Astrocyte of the spinal cord (primary cell): ENCODE results near the gene SMCO4.

Source experiments
- DNase-seq: peaks from one replicate; pipeline ENCODE4 v3.0.0; 2011; ENCODE audit warnings: low read depth, low spot score
- H3K4me3 ChIP-seq: 2 replicates; pipeline ENCODE4 v1.5.1; 2011; ENCODE audit warnings: low read depth, mild to moderate bottlenecking, low read length, moderate library complexity
- in situ Hi-C: cut with HindIII; loops from 2 replicates; pipeline ENCODE4 v1.10.0; 2017; ENCODE audit warnings: low sequenced_read_pairs
- TF ChIP-seq, protein P1 (sequence below): IDR thresholded peaks from 2 replicates; pipeline ENCODE4 v1.5.1; 2012; ENCODE audit warnings: low read depth, mild to moderate bottlenecking, low read length, inconsistent platforms

The SMCO4 gene

DNA sequence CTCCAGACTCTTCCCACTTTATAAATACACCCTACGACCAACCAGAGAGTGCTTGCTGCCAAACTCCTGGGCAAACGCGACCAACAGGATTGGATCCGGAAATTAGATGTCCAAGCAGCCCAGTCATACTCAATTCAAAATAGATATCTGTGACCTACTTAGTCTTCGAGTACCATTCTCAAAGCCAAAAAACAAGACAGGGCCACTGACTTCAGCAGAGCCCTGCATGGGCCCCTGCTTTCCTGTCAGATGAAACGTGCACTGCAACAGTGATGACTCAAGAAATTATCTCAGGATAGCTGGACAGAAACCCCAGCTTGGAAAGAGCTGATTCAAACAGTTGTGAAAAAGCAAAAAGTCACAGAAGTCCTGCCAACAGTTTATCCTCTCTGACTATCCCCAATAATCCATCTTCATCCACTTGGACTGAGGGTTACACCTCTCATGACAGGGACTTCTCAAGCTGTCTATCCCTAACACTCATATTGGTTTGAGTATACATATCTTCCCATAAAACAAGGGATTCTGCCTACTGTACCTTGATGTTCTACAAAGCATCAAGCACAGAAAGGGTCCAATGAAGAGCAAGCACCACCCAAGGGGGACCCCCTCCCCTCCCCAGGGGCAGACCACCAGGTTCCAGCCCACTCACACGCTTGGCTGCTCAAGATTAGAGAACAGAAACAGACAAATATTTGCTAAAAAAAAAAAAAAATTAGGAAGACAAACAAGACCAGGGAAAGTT is 17.4 kb downstream of the SMCO4 start:
- peak; percentile 36 for DNase-seq
- in situ Hi-C loops: no loop called here
- TF ChIP-seq, protein P1, sequence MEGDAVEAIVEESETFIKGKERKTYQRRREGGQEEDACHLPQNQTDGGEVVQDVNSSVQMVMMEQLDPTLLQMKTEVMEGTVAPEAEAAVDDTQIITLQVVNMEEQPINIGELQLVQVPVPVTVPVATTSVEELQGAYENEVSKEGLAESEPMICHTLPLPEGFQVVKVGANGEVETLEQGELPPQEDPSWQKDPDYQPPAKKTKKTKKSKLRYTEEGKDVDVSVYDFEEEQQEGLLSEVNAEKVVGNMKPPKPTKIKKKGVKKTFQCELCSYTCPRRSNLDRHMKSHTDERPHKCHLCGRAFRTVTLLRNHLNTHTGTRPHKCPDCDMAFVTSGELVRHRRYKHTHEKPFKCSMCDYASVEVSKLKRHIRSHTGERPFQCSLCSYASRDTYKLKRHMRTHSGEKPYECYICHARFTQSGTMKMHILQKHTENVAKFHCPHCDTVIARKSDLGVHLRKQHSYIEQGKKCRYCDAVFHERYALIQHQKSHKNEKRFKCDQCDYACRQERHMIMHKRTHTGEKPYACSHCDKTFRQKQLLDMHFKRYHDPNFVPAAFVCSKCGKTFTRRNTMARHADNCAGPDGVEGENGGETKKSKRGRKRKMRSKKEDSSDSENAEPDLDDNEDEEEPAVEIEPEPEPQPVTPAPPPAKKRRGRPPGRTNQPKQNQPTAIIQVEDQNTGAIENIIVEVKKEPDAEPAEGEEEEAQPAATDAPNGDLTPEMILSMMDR: no peak
- H3K4me3 ChIP-seq: no peak overlapping the region

DNA sequence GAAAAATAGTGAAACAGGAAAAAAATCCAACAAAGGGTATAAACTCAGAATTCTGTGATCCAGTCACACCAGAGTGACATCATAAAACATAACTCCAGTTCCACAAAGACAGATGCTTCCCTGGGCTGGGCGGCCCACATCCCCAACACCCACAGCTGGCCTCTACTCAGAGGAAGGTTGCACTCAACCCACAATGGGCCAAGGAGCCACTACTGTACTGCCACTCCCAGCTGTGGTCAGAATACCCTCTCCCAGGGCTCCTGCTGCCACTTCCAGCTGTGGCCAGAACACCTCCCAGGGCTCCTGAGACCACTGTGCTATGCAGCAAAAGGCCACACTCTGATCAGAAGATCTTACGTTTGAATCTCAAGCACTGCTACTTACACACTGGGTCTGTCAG is 18.3 kb downstream of the SMCO4 start:
- no peak overlapping the region for H3K4me3 ChIP-seq
- in situ Hi-C loops: no loop called here
- no peak for DNase-seq
- TF ChIP-seq, protein P1: no peak

DNA sequence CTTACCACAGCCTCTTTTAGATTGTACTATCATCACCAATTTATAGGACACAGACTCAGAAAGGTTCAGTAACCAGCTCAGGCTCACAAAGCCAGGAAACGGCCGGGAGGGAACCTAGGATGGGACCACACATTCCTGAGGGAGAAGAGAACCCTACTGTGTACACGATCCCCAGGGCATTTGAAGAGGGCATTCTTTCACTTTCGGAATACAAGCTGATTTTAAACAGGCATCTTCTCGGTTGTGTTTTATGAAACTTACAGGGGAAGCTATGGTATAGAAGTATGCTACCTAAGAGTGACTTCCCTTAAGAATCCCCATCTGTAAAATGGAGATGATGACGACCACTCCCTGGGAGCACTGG is 19.0 kb downstream of the SMCO4 start:
- TF ChIP-seq, protein P1: no peak
- DNase-seq: no peak
- in situ Hi-C loops: no loop called here
- no peak overlapping the region for H3K4me3 ChIP-seq

DNA sequence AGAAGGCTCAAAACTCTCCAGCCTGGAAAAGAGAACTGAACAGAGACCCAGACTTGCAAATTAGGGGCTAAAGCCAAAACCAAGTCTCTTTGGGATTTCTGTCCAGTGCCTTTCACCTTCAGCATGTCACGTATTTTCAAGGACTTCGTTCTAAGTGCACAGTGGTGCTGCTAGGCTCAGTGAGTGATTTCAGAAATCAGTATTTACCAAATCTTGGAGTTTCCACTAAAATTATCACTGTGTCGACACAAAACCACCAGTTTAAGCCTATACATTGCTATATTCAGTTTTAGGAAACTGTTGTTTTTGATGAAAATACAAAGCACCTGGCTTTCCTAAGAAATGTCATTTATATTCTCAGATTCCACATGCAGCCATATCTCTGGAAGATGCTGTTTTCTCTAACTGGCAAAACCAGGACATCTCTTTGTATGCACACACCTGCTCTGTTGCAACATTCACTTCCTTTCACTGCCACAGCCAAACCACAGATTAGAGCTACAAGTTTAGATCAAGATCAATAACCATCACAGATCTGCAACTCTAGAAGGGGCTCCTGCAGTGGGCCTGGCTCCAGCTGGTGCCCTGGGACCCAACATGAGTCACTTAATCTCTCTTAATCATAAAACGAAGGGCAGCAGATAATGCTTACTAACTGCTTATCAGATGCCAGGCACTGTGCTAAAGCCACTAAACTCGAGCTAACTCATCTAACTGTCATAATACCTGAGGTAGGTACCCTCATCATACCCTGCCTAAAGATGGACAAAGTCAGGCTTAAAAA is 22.3 kb downstream of the SMCO4 start:
- TF ChIP-seq, protein P1: no peak
- no peak for DNase-seq
- no peak overlapping the region for H3K4me3 ChIP-seq
- in situ Hi-C loops: no loop called here

DNA sequence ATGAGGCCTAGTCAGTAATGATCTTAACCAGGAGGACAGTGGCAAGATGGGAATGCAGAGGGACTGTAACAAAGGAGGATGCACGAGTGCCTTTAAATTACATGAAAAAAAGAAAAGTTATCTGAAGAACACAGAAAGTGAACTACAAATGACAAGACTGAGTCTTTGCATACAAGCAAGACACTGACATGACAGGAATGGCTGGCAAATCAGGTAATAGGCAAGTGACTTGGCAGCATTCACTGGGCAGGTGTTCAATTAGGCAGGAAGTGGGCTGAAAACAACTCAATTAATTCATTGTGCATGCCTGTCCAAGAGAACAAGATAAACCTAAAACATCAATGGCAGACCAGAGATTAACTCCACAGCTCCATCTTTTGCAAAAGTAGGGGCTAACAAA is 24.0 kb downstream of the SMCO4 start:
- in situ Hi-C loops: no loop called here
- H3K4me3 ChIP-seq: no peak overlapping the region
- TF ChIP-seq, protein P1: no peak
- DNase-seq: no peak

DNA sequence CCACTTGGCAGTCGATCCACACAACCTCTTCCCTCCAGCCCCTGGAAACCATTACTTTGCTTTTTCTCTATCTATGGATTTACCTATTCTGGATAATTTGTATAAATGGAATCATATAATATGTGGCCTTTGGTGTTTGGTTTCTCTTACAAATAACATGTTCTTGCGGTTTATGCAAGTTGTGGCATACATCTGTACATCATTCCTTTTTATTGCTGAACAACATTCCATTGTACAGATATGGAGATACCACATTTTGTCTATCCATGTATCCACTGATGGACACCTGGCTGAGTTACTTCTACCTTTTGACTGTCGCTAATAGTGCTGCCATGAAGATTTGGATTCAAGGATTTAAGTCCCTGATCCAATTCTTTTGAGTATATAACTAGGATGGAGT is 25.1 kb downstream of the SMCO4 start:
- in situ Hi-C loops: no loop called here

More for the DNA sequence above, 25.1 kb downstream of the SMCO4 start:
- no peak for DNase-seq
- no peak overlapping the region for H3K4me3 ChIP-seq
- TF ChIP-seq, protein P1: no peak
